ENCODE data around the gene BTRC.
"Not testable (repeated sequence)": the region's sequence is repeated elsewhere in the genome, so short reads cannot be mapped to it uniquely, and the experiment has no call there.

BTRC gene

DNA sequence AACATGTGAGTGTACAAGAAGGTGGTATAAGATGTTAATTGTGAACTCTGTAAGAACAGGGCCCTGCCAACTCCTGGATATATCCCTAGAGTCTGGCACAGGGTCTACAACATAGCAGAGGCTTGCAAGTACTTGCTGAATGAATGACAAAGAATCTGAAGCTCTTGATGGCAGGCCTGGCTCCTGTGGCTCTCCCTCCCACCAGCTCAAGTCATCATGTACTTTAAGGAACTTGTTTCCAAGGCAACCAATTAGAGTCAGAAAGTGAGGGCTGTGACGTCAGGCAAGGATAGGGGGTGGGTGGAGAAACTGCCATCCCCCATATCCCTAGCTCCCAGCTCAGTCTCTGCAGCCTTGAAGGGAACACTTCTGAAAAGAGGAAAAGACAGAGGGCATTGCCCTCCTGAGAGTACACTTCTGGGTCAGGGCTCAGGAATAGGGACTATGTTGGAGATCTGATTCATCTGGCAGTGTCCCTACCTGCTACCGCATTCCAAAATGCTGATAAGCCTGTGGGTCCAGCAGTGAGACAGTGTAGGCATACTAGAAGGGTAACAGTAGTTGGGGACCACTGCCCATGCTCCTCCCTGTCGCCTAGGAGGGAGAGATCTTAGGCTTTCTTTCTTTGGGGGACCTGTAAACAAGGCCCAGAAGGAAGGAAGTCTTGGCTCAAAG is 34.6 kb upstream of the BTRC start:
- H3K4me3 ChIP-seq (ENCODE audit: low read length) = no peak overlapping the region
- peak; percentile 30 for DNase-seq (ENCODE audit: low read depth)
- TF ChIP-seq, protein P1, sequence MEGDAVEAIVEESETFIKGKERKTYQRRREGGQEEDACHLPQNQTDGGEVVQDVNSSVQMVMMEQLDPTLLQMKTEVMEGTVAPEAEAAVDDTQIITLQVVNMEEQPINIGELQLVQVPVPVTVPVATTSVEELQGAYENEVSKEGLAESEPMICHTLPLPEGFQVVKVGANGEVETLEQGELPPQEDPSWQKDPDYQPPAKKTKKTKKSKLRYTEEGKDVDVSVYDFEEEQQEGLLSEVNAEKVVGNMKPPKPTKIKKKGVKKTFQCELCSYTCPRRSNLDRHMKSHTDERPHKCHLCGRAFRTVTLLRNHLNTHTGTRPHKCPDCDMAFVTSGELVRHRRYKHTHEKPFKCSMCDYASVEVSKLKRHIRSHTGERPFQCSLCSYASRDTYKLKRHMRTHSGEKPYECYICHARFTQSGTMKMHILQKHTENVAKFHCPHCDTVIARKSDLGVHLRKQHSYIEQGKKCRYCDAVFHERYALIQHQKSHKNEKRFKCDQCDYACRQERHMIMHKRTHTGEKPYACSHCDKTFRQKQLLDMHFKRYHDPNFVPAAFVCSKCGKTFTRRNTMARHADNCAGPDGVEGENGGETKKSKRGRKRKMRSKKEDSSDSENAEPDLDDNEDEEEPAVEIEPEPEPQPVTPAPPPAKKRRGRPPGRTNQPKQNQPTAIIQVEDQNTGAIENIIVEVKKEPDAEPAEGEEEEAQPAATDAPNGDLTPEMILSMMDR (IDR thresholded peaks at IDR 0.05; ENCODE audit: insufficient read depth, low read depth, low read length, missing control alignments) = no peak

DNA sequence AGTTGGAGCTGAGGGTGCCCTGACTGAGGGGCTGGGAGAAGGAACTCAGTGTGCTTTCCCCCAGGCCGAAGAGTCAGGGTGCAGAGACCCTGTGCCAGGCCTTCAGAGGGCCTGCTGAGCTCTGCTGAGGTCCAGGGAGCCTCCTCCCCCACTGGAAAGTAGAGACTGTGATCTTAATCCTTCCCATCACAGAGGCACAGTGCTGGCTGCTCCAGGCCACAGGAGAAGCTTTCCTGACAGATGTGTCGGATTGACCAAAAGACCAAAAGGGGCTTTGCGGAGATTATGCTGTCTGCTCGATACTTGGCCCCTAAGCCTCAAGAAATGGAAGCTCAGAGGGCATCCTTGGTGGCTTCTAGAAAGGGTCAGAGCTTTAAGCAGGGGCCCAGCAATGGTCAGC is 32.9 kb upstream of the BTRC start:
- H3K4me3 ChIP-seq (ENCODE audit: low read length) = no peak overlapping the region
- no peak for DNase-seq (ENCODE audit: low read depth)
- TF ChIP-seq, protein P1 (IDR thresholded peaks at IDR 0.05; ENCODE audit: insufficient read depth, low read depth, low read length, missing control alignments) = no peak

DNA sequence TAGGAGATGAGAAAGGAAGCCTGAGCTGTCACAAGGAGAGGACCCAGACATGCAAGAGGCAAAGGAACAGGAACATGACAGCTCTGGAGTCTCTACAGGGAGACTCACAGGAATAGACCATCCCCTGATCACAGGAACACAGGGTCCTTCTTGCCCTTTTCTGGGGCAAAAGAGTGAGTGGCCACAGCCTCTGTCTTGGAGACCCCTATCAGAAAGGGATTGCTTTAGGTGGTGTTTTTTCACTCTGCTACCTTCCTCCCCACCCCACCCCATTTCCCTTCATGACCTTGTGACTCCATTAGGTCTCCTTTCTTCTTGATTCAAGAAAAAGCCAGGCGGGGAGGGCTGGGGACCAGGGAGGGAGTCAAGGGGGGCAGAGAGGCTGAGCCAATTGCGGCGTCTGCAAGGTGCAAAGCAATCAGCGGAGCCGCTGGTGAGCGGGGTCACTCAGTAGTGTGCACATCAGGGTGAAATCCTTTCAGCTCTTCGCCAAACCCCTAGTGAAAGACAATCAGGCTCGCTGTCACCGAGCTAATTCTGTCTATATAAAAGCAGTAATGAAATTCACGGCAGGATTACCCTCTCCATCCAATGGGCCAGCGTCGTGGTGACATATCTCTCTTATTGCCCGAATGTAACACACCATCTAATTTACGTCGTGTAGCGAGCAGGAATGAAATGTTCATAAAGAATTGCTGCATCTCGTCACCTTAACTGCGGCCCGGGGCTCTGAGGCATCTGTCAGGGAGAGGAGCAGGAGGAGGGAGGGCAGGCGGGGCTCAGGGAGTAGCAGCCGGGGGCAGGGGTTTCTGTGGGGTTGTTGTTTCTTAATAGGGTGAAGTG is 31.5 kb upstream of the BTRC start:
- TF ChIP-seq, protein P1 (IDR thresholded peaks at IDR 0.05; ENCODE audit: insufficient read depth, low read depth, low read length, missing control alignments) = no peak
- DNase-seq (ENCODE audit: low read depth) = no peak
- no peak overlapping the region for H3K4me3 ChIP-seq (ENCODE audit: low read length)

DNA sequence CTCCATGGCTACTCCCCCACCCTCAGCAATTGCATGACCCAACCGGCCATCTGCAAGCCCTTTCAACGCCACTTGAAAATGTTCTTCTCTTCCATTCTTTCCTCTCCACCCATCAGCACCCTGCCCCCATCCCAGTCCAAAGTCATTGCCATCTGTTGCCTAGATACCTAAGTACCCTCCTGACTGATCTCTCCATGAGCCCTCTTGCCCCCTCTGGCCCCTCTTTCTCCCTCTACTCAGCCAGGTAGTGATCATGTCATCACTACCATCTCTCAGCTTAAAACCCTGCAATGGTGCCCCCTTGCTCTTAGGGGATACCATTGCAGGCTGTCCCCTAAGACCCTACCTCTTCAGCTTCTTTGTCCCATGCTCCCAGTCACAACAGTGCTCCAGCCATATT is 30.5 kb upstream of the BTRC start:
- TF ChIP-seq, protein P1 (IDR thresholded peaks at IDR 0.05; ENCODE audit: insufficient read depth, low read depth, low read length, missing control alignments) = no peak
- no peak overlapping the region for H3K4me3 ChIP-seq (ENCODE audit: low read length)
- no peak for DNase-seq (ENCODE audit: low read depth)

DNA sequence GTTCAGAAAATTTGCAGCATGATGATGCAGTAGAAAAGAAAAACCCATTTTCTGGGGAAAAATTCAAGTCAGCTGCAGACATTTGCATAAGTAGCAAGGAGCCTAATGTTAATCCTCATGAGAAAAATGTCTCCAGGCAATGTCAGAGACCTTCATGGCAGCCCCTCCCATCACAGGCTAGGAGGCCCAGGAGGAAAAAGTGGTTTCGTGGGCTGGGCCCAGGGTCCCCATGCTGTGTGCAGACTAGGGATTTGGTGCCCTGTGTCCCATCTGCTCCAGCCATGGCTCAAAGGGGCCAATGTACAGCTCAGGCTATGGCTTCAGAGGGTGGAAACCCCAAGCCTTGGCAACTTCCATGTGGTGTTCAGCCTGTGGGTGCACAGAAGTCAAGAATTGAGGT is 26.5 kb upstream of the BTRC start:
- DNase-seq (ENCODE audit: low read depth); H3K4me3 ChIP-seq (ENCODE audit: low read length): not testable (repeated sequence)

DNA sequence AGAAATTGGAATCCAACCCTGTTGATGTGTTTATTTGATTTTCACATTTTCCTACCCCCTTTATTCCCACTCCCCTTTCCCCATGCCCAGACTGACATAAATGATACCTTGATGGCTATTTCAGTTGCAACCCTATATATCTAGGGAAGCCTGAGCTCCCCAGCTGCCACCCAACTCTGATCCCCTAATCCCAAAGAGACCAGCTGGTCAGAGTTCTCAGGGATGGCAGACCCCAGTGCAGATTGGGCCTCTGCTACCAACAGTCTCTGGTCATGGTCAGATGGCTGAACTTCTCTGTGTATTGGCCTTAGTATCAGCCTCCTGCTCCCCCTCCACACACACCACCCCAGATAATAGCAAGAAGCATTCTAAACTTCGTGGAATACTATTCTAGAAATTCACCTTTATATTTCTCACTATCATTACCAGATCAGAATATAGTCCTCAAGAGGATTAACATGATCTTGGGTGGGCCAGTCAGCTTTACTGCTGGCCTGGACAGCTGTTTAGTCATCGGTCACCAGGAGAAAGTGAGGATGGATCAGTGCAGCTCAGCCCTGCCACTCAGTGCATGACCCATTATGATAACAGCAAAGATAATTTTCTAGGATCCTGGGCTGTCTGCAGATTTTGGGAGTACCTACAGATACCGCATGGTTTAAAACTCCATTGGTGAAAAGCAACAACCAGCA is 24.5 kb upstream of the BTRC start:
- no peak overlapping the region for H3K4me3 ChIP-seq (ENCODE audit: low read length)
- TF ChIP-seq, protein P1 (IDR thresholded peaks at IDR 0.05; ENCODE audit: insufficient read depth, low read depth, low read length, missing control alignments) = no peak
- DNase-seq (ENCODE audit: low read depth) = no peak

DNA sequence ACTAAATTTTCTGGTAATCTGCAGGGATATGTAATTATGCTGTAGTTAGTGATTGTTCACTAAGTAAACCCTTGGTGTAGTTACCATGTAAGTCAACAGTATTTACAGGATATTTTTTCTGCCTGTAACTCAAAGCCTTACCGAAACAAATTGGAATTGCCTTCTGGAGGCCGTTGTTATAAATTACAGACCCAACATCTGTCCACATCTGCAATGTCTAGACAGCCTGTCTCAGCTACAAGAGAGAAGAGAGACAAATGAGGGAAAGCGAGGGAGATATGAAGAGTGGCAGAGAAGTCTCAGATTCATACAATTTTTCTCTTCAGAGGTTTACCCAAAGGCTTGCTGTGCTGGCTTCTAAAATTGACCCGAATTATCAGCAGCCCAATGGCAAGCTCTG is 23.7 kb upstream of the BTRC start:
- TF ChIP-seq, protein P1 (IDR thresholded peaks at IDR 0.05; ENCODE audit: insufficient read depth, low read depth, low read length, missing control alignments) = no peak
- no peak for DNase-seq (ENCODE audit: low read depth)
- H3K4me3 ChIP-seq (ENCODE audit: low read length) = no peak overlapping the region

Data from epithelial cell of esophagus (primary cell).